Esophagus muscularis mucosa (tissue), 4 donors: Measurements from ENCODE around the gene ENOX1.

ENCODE experiments used
- EP300 ChIP-seq: sonication (generic); formaldehyde crosslinking; IDR thresholded peaks from one replicate; pipeline ENCODE4 v1.6.1; 2017; ENCODE audit warnings: antibody characterized with exemption
- POLR2A ChIP-seq: fragments of 450-650 bp; IDR thresholded peaks from one replicate; pipeline ENCODE4 v1.6.1; 2017; ENCODE audit warnings: antibody characterized with exemption, moderate library complexity, mild to moderate bottlenecking, low read depth
- POLR2AphosphoS5 ChIP-seq, 2 donors: sonication (generic); formaldehyde crosslinking; IDR thresholded peaks; one replicate each; pipeline ENCODE4 v1.6.1; 2017; ENCODE audit warnings: antibody characterized with exemption in 2 of 2
- TF ChIP-seq, protein P1 (sequence below), 3 experiments: fragments of 200-600 bp in 2 of 3; fragments of 450-650 bp in 1 of 3; sonication (generic) in 2 of 3; IDR thresholded peaks; one replicate each; pipeline ENCODE4 v1.5.1; 2017 to 2019; ENCODE audit warnings: antibody characterized with exemption in 3 of 3, mild to moderate bottlenecking in 2 of 3, moderate library complexity in 1 of 3

DNA sequence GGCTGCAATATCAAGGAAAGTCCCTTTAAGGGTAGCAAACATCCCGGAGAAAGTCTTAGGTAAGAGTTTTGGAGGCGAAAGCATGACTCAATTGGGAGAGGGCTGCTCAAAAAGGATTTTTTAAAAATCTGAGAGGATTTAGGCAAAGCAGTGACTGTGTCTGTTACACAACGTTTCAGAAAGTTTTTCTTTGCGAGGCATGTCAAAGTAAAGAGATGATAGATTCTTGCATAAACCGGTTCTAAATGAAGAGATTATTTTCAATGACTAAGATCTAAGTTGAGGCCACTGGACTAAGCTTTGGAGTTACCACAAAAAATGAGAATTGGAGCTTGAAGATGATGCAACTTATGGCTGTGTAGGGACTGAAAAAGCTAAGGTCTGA, 43.7 kb upstream of the ENOX1 start:
- TF ChIP-seq, protein P1, sequence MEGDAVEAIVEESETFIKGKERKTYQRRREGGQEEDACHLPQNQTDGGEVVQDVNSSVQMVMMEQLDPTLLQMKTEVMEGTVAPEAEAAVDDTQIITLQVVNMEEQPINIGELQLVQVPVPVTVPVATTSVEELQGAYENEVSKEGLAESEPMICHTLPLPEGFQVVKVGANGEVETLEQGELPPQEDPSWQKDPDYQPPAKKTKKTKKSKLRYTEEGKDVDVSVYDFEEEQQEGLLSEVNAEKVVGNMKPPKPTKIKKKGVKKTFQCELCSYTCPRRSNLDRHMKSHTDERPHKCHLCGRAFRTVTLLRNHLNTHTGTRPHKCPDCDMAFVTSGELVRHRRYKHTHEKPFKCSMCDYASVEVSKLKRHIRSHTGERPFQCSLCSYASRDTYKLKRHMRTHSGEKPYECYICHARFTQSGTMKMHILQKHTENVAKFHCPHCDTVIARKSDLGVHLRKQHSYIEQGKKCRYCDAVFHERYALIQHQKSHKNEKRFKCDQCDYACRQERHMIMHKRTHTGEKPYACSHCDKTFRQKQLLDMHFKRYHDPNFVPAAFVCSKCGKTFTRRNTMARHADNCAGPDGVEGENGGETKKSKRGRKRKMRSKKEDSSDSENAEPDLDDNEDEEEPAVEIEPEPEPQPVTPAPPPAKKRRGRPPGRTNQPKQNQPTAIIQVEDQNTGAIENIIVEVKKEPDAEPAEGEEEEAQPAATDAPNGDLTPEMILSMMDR (IDR thresholded peaks at IDR 0.05): no peak
- TF ChIP-seq POLR2A: no peak
- TF ChIP-seq EP300: no peak
- no peak for TF ChIP-seq POLR2AphosphoS5 (IDR thresholded peaks at IDR 0.05)
